Pancreas (tissue), 10 donors: ENCODE data around the gene GRAMD4. TPM values are rescaled to one million over a fixed set of nuclear protein-coding genes. Genes with fewer than 3 reads are reported as not detected.

Experiments
- ATAC-seq, 4 donors: fragments of 200-7000 bp; cut with Tn5 transposase; one replicate each; pipeline versions ENCODE4 v1.8.0 to v1.9.1; 2020; ENCODE audit warnings: mild to moderate bottlenecking in 4 of 4, moderate library complexity in 4 of 4
- DNase-seq, 6 donors: peaks; one replicate each; pipeline ENCODE4 v3.0.0-alpha.2; 2020
- FAIRE-seq: peaks from 2 replicates; lab custom pipeline; 2012; peaks lifted over from hg19 to GRCh38; lab: Jason Lieb, UNC
- H3K27ac ChIP-seq, 4 donors: fragments of 200-600 bp; sonication (generic); 1 replicate in 3 of 4; 2 replicates in 1 of 4; pipeline versions ENCODE4 v1.5.0 to v1.8.0; 2020
- H3K27me3 ChIP-seq, 4 donors: fragments of 200-600 bp; one replicate each; pipeline ENCODE4 v1.8.0; 2021
- H3K36me3 ChIP-seq, 3 donors: fragments of 200-600 bp; sonication (generic) in 1 of 3; one replicate each; pipeline versions ENCODE4 v1.5.0 to v1.8.0; 2020 to 2021
- H3K4me1 ChIP-seq, 3 donors: fragments of 200-600 bp; one replicate each; pipeline ENCODE4 v1.8.0; 2021
- H3K4me3 ChIP-seq, 4 donors: fragments of 200-600 bp; sonication (generic) in 2 of 4; one replicate each; pipeline versions ENCODE4 v1.5.0 to v1.8.0; 2020 to 2021
- H3K9me3 ChIP-seq, 4 donors: fragments of 200-600 bp; one replicate each; pipeline ENCODE4 v1.8.0; 2021
- WGBS, 2 donors: extraction: QIAGEN DNeasy Blood & Tissue Kit; methylation state at CpG; one replicate each; pipeline ENCODE4 v1.1.7; 2013; 5-methylcytosine and 5-hydroxymethylcytosine counted together
- intact Hi-C, 3 donors: fragments of 100-400 bp; cut with DNase I; formaldehyde crosslinking; loops; one replicate each; pipeline versions ENCODE4 v1.11.1 to v1.14.2; 2022
- polyA plus RNA-seq, 2 donors: library from polyadenylated mRNA; stranded (reverse); fragments of 200-250 nt; gene quantifications; one replicate each; pipeline ENCODE4 v1.2.3, GENCODE V29; 2013
- total RNA-seq, 6 donors: library from RNA; stranded (reverse); fragmentation: NEBNext Ultra II Directional in 4 of 6; extraction: Animal tissue kit (Norgen Biotek cat#: 25700) in 4 of 6; gene quantifications; one replicate each; pipeline versions ENCODE4 v1.2.1 to v1.2.4, GENCODE V29; 2021 to 2023
- TF ChIP-seq, protein P1 (sequence below), 4 donors: fragments of 200-600 bp; sonication (generic) in 3 of 4; IDR thresholded peaks; one replicate each; pipeline versions ENCODE4 v1.5.0 to v1.8.0; 2021; ENCODE audit warnings: antibody characterized with exemption in 4 of 4
- donor health status: healthy with polysubstance abuse.
- donor health status: DM: no; HTN: no; CAD: no; lungs with moderate emphysema.
- donor health status: DM: no; HTN: no; CAD: no.
- donor health status: control.
- donor health status: control.
- donor health status: Bipolar disorder and iron deficiency.
- donor health status: DM: yes; HTN: yes; CAD: no.
- donor health status: DM: no; HTN: no; CAD: no.
- donor health status: DM: no; HTN: no; CAD: no.
- donor health status: DM: yes; HTN: yes; CAD: no.

GRAMD4 gene
- total and polyA plus RNA-seq, 8 donors: 13.2 to 36.4 (median 21.9) TPM

DNA sequence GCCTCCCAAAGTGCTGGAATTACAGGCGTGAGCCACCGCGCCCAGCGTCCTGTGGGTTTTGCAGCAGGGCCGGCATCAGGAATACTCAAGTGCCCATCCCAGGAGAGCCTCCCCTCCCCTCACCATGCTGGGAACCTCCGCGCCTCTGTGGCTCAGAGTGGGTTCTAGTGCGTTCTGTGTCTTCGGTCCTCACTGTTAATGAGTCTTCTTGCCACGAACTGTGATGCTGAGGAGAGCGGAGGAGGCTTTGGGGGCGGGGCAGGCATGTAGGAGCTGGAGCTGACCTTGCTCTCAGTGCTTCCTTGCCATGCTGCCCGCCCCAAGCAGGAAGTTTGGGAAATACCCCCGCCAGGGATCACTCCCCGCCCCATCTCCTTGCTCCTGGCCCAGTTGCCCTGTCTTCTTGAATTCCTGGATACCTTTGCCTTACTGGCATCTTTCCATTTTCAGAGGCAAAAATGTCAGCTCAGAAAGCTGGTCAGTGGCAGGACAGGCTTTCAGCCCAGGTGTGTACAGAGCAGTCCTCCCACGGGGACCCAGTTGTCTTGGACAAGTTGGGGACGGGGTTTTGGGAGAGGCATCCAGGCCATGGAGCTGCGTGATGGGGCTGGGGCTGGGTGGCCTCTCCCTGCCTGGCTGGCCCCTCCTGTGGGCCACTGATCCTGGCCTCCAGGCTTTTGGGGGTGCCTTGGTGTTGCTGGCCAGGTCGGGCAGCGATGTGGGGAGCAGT is 5.1 kb downstream of the GRAMD4 start:
- intact Hi-C loops: no loop called here
- H3K4me3 ChIP-seq: no peak overlapping the region
- no peaks in the 10 kb centered on the region for H3K4me1 ChIP-seq
- H3K9me3 ChIP-seq: no peaks in the 10 kb centered on the region
- TF ChIP-seq, protein P1, sequence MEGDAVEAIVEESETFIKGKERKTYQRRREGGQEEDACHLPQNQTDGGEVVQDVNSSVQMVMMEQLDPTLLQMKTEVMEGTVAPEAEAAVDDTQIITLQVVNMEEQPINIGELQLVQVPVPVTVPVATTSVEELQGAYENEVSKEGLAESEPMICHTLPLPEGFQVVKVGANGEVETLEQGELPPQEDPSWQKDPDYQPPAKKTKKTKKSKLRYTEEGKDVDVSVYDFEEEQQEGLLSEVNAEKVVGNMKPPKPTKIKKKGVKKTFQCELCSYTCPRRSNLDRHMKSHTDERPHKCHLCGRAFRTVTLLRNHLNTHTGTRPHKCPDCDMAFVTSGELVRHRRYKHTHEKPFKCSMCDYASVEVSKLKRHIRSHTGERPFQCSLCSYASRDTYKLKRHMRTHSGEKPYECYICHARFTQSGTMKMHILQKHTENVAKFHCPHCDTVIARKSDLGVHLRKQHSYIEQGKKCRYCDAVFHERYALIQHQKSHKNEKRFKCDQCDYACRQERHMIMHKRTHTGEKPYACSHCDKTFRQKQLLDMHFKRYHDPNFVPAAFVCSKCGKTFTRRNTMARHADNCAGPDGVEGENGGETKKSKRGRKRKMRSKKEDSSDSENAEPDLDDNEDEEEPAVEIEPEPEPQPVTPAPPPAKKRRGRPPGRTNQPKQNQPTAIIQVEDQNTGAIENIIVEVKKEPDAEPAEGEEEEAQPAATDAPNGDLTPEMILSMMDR (IDR thresholded peaks at IDR 0.05): no peak
- peak in 1 of 6 donors; percentile 34 for DNase-seq
- ATAC-seq: no peak
- no peak for FAIRE-seq
- no peak overlapping the region for H3K27ac ChIP-seq
- H3K36me3 ChIP-seq: no peaks in the 10 kb centered on the region
- H3K27me3 ChIP-seq: no peaks in the 10 kb centered on the region
- 93 to 94% methylated on average over 20 of the region's 20 CpGs for WGBS, 2 donors

DNA sequence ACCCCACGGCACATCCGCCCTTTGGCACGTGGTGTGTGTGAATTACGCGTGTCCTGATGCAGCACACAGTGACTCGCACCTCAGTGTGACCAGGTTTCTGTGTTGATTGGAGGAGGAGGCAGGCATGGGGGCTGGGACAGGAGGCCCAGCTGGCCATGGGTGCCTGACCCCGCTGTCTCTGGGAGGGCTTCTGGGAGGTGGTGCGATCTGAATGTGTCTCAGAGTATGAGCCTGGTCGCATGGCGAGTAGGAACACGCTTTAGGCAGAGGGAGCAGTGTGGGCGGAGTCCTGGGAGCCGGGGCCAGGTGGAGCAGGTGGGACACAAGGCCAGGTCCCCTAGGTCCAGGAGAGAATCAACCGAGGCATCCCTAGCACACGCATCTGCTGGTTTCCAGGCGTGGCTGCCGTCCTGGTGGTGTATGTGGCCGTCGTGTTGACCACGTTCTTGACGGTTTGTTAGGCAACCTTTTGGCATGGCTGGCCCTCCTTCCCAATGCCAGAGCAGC is 5.7 kb downstream of the GRAMD4 start:
- Histone ChIP-seq H3K9me3 (no peaks in the 10 kb centered on the region), H3K4me1 (no peaks in the 10 kb centered on the region), H3K27me3 (no peaks in the 10 kb centered on the region), H3K4me3 (no peak overlapping the region), H3K36me3 (no peaks in the 10 kb centered on the region), H3K27ac (no peak overlapping the region)
- intact Hi-C loops: no loop called here
- TF ChIP-seq, protein P1 (IDR thresholded peaks at IDR 0.05): no peak
- WGBS, 2 donors: 92% methylated on average over 21 of the region's 21 CpGs
- DNase-seq (peak in 1 of 6 donors; percentile 47), ATAC-seq (no peak), FAIRE-seq (no peak)

DNA sequence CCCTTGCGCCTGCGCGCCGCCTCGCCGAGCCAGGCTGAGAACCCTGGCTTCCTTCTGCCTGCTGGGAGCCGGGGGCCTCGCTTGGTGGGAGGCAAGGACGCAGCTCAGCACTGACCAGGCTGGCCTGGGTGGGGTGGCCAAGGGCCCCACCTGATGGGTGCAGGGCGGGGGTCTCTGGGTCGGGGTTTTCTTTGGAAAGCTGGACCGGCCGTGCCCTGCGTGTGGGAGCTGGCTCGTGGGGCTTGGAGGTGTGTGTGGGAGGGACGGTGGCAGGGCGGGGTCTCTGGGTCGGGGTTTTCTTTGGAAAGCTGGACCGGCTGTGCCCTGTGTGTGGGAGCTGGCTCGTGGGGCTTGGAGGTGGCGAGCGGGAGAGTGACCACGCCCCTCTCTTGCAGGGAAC is 6.2 kb downstream of the GRAMD4 start:
- Histone ChIP-seq H3K36me3 (no peaks in the 10 kb centered on the region), H3K9me3 (no peaks in the 10 kb centered on the region), H3K4me1 (no peaks in the 10 kb centered on the region), H3K27me3 (no peaks in the 10 kb centered on the region), H3K4me3 (no peak overlapping the region), H3K27ac (no peak overlapping the region)
- ATAC-seq (no peak), FAIRE-seq (no peak), DNase-seq (peak in 1 of 6 donors; percentile 41)
- intact Hi-C loops: no loop called here
- WGBS, 2 donors: 97% methylated on average over 23 of the region's 23 CpGs
- TF ChIP-seq, protein P1 (IDR thresholded peaks at IDR 0.05): no peak

DNA sequence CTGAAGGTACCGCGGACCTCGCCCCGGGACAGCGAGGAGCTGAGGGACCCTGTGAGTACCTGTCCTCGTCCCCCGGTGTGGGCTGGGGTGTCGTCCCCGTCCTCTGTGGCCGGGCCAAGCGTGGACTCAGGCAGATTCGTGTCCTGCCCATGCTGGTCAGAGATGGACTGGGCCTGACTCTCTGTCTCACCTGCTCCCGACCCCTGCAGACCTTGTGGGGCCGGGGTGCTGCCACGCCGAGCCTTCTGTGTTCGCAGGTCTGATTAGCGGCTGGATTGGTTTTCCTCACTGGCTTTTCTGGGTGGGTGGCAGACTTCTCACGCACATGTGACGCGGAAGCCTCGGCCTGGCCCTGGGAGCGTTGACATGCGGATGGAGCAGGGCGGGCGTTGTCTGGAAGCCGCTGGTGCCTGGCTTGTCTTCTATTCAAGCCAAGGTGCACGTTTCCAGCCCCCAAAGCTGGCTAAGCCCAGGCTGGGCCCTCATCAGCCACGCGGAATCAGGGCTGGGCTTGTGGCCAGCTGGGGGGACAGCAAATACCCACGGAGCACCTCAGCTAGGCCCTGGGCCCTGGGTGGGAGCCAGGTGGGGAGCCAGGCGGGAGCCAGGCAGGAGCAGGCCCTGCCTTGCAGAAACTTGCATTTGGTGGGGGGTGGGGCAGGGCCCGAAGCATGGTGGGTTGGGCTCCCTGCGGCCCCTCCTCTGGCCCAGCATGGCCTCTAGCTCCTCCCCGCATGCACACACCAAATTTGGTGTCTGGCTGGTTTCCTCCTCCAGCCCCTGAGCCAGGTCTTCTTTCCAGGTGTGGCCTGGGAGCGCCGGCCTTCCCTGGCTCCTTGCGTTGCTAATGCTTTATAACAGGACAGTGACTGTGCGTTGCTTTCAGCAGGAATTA is 7.0 kb downstream of the GRAMD4 start:
- Histone ChIP-seq H3K4me1 (no peaks in the 10 kb centered on the region), H3K27me3 (no peaks in the 10 kb centered on the region), H3K36me3 (no peaks in the 10 kb centered on the region), H3K27ac (no peak overlapping the region), H3K9me3 (no peaks in the 10 kb centered on the region), H3K4me3 (no peak overlapping the region)
- DNase-seq (peak in 2 of 6 donors; percentile 49 to 56), FAIRE-seq (no peak), ATAC-seq (peak in 1 of 4 donors; percentile 31)
- intact Hi-C loops: no loop called here
- WGBS, 2 donors: 93 to 95% methylated on average over 39 of the region's 39 CpGs
- TF ChIP-seq, protein P1 (IDR thresholded peaks at IDR 0.05): no peak
